OCI-LY3 (cell line): ENCODE data around the gene FBXO11.

Experiments used
- H2AFZ ChIP-seq: fragments of 200-600, 300-600 bp; shearing (Covaris generic); 2 replicates; pipeline ENCODE4 v1.6.0; 2014; ENCODE audit warnings: antibody characterized with exemption, low read depth, low read length
- H3K27ac ChIP-seq: fragments of 200-600, 300-600 bp; sonication (generic); 2 replicates; pipeline ENCODE4 v1.5.1; 2014; ENCODE audit warnings: mild to moderate bottlenecking, low read length, moderate library complexity, mixed read lengths
- H3K27me3 ChIP-seq: fragments of 200-600, 300-600 bp; sonication (generic); 2 replicates; pipeline ENCODE4 v1.6.1; 2014; ENCODE audit warnings: low read depth, low read length, mixed read lengths
- H3K36me3 ChIP-seq: fragments of 200-600, 300-600 bp; sonication (generic); replicated peaks from 2 replicates; pipeline ENCODE3; 2014; ENCODE audit warnings: low read depth, low read length, mixed read lengths
- H3K4me1 ChIP-seq: fragments of 300-600, 200-600 bp; sonication (generic); 2 replicates; pipeline ENCODE4 v1.6.1; 2014; ENCODE audit warnings: low read length, mixed read lengths
- H3K4me2 ChIP-seq: fragments of 200-600, 300-600 bp; sonication (generic); 2 replicates; pipeline ENCODE4 v1.6.1; 2014; ENCODE audit warnings: low read length, mixed read lengths
- H3K4me3 ChIP-seq: fragments of 300-600, 200-600 bp; sonication (generic); 2 replicates; pipeline ENCODE4 v1.5.1; 2014; ENCODE audit warnings: antibody characterized with exemption, mild to moderate bottlenecking, low read length, moderate library complexity
- H3K79me2 ChIP-seq: fragments of 300-600, 200-600 bp; shearing (Covaris generic); 2 replicates; pipeline ENCODE4 v1.6.1; 2014; ENCODE audit warnings: mild to moderate bottlenecking, low read length, mixed read lengths
- H3K9ac ChIP-seq: fragments of 300-600, 200-600 bp; shearing (Covaris generic); 2 replicates; pipeline ENCODE4 v1.6.0; 2014; ENCODE audit warnings: mild to moderate bottlenecking, low read length, moderate library complexity
- H3K9me3 ChIP-seq: fragments of 200-600, 300-600 bp; shearing (Covaris generic); 2 replicates; pipeline ENCODE4 v1.6.1; 2014; ENCODE audit warnings: low read length, mixed read lengths; ENCODE audit not compliant: insufficient read depth
- H4K20me1 ChIP-seq: fragments of 200-600, 300-600 bp; sonication (generic); 2 replicates; pipeline ENCODE4 v1.6.1; 2016; ENCODE audit warnings: low read length, mixed read lengths; ENCODE audit not compliant: insufficient read depth
- CTCF ChIP-seq: fragments of 200-600, 300-600 bp; sonication (generic); IDR thresholded peaks from 2 replicates; pipeline ENCODE4 v1.5.1; 2014; ENCODE audit warnings: antibody characterized with exemption, low read length, low read depth
- EZH2phosphoT487 ChIP-seq: fragments of 200-600 bp; shearing (Covaris generic); IDR thresholded peaks from 2 replicates; pipeline ENCODE4 v1.6.1; 2018; ENCODE audit warnings: antibody characterized with exemption, mixed run types, low read depth

FBXO11 gene

GRCh38 chr2:47784352-47784851 lies 121.9 kb downstream of the FBXO11 start:
- Histone ChIP-seq H3K4me1 (peaks cover 10% of the 10 kb centered on the region), H3K27ac (no peak overlapping the region), H4K20me1 (peaks cover 48% of the 10 kb centered on the region), H3K4me2 (peak overlapping the region; percentile 56), H3K27me3 (no peaks in the 10 kb centered on the region), H3K79me2 (peaks cover 64% of the 10 kb centered on the region), H3K4me3 (peak overlapping the region; percentile 92), H3K9ac (peak overlapping the region; percentile 46), H3K9me3 (no peaks in the 10 kb centered on the region), H3K36me3 (peaks cover 13% of the 10 kb centered on the region), H2AFZ (no peak overlapping the region)
- no peak for TF ChIP-seq CTCF
- no peak for TF ChIP-seq EZH2phosphoT487

GRCh38 chr2:47783486-47784351 lies 122.6 kb downstream of the FBXO11 start:
- H3K27ac ChIP-seq, result peak overlapping the region; percentile 75
- no peaks in the 10 kb centered on the region for H3K27me3 ChIP-seq

GRCh38 chr2:47782671-47783485 lies 123.4 kb downstream of the FBXO11 start, which contains the start of gene MSH6:
MSH6 (plus strand) TSS chr2:47783145; CDS start chr2:47783234, 89 bp downstream.
- Histone ChIP-seq H3K4me2 (peak within 1 kb of the TSS; percentile 84), H3K36me3 (peaks cover 13% of the 10 kb centered on the region), H4K20me1 (peaks cover 41% of the 10 kb centered on the region), H3K4me1 (peaks cover 10% of the 10 kb centered on the region), H2AFZ (peak within 1 kb of the TSS; percentile 94), H3K4me3 (peak within 1 kb of the TSS; percentile 92), H3K9ac (peak within 1 kb of the TSS; percentile 88), H3K27me3 (no peaks in the 10 kb centered on the region), H3K79me2 (peaks cover 49% of the 10 kb centered on the region), H3K27ac (peak within 1 kb of the TSS; percentile 75), H3K9me3 (no peaks in the 10 kb centered on the region)
- TF ChIP-seq EZH2phosphoT487 (no peak), CTCF (no peak)

More at GRCh38 chr2:47783486-47784351, 122.6 kb downstream of the FBXO11 start:
- TF ChIP-seq EZH2phosphoT487 (no peak), CTCF (no peak)
- Histone ChIP-seq H3K36me3 (peaks cover 13% of the 10 kb centered on the region), H3K4me3 (peak overlapping the region; percentile 92), H3K9ac (peak overlapping the region; percentile 88), H3K79me2 (peaks cover 57% of the 10 kb centered on the region), H2AFZ (no peak overlapping the region; the same call in 1 of the 2 replicates), H3K4me1 (peaks cover 10% of the 10 kb centered on the region), H4K20me1 (peaks cover 43% of the 10 kb centered on the region), H3K4me2 (peak overlapping the region; percentile 56), H3K9me3 (no peaks in the 10 kb centered on the region)

GRCh38 chr2:47782381-47782670 lies 124.0 kb downstream of the FBXO11 start:
- TF ChIP-seq EZH2phosphoT487 (no peak), CTCF (no peak)
- Histone ChIP-seq H4K20me1 (peaks cover 35% of the 10 kb centered on the region), H3K4me2 (peak overlapping the region; percentile 84)

More at GRCh38 chr2:47782381-47782670, 124.0 kb downstream of the FBXO11 start:
- H3K79me2 ChIP-seq, result peaks cover 43% of the 10 kb centered on the region
- H3K36me3 ChIP-seq, result peaks cover 13% of the 10 kb centered on the region
- H3K27me3 ChIP-seq, result no peaks in the 10 kb centered on the region
- peak overlapping the region; percentile 58 for H3K27ac ChIP-seq
- peak overlapping the region; percentile 92 for H3K4me3 ChIP-seq
- H2AFZ ChIP-seq, result peak overlapping the region; percentile 94
- H3K9me3 ChIP-seq, result no peaks in the 10 kb centered on the region
- peak overlapping the region; percentile 86 for H3K9ac ChIP-seq
- peaks cover 10% of the 10 kb centered on the region for H3K4me1 ChIP-seq
